ENCODE results near the gene PDZK1.

DNA sequence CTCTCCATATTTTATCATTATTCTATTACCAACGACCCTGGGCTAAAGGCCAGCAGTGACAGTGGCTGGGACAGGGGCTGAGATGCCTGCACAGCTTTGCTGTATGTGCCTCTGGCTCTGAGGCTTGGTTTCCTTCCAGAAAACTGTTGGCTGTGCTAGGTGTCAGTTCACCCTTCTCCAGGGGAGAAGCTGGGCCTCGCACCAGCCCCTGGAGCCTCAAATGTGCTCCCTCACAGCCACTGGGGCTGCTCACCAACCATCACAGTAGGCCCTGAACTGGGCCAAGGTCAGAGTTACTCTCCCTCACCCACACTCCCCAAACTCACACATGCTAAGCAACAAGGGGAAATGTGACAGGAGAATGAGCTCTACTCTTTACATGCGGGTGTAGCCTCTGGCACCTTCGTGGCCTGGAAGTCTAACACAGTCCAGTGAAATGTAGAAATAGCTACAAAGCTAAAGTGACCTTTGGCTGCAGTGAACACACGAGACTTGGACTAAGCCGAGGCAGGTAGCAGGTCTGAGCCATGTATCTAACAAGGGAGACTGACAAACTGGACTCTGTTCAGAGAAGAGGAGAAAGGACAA lies 7.5 kb upstream of the PDZK1 start:
- TF ChIP-seq TOX (CRISPR knock-in tag; IDR thresholded peaks at IDR 0.05; ENCODE audit: borderline replicate concordance): no peak
- TF ChIP-seq, protein P1, sequence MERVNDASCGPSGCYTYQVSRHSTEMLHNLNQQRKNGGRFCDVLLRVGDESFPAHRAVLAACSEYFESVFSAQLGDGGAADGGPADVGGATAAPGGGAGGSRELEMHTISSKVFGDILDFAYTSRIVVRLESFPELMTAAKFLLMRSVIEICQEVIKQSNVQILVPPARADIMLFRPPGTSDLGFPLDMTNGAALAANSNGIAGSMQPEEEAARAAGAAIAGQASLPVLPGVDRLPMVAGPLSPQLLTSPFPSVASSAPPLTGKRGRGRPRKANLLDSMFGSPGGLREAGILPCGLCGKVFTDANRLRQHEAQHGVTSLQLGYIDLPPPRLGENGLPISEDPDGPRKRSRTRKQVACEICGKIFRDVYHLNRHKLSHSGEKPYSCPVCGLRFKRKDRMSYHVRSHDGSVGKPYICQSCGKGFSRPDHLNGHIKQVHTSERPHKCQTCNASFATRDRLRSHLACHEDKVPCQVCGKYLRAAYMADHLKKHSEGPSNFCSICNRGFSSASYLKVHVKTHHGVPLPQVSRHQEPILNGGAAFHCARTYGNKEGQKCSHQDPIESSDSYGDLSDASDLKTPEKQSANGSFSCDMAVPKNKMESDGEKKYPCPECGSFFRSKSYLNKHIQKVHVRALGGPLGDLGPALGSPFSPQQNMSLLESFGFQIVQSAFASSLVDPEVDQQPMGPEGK (CRISPR knock-in tag; IDR thresholded peaks at IDR 0.05; ENCODE audit: borderline replicate concordance): no peak
- TF ChIP-seq ZFP3 (CRISPR knock-in tag; IDR thresholded peaks at IDR 0.05): no peak
- TF ChIP-seq, protein P2, sequence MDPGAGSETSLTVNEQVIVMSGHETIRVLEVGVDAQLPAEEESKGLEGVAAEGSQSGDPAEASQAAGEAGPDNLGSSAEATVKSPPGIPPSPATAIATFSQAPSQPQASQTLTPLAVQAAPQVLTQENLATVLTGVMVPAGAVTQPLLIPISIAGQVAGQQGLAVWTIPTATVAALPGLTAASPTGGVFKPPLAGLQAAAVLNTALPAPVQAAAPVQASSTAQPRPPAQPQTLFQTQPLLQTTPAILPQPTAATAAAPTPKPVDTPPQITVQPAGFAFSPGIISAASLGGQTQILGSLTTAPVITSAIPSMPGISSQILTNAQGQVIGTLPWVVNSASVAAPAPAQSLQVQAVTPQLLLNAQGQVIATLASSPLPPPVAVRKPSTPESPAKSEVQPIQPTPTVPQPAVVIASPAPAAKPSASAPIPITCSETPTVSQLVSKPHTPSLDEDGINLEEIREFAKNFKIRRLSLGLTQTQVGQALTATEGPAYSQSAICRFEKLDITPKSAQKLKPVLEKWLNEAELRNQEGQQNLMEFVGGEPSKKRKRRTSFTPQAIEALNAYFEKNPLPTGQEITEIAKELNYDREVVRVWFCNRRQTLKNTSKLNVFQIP (CRISPR knock-in tag; IDR thresholded peaks at IDR 0.05; ENCODE audit: borderline replicate concordance, low read depth): no peak
- TF ChIP-seq GLIS3 (CRISPR knock-in tag; IDR thresholded peaks at IDR 0.05): no peak
- no peak for TF ChIP-seq ZC3H10 (CRISPR knock-in tag; IDR thresholded peaks at IDR 0.05)
- TF ChIP-seq CSDC2 (CRISPR knock-in tag; IDR thresholded peaks at IDR 0.05): no peak
- no peak for TF ChIP-seq RARB (CRISPR knock-in tag; IDR thresholded peaks at IDR 0.05)
- TF ChIP-seq BACH2 (CRISPR knock-in tag; IDR thresholded peaks at IDR 0.05; ENCODE audit: borderline replicate concordance): no peak
- no peak for TF ChIP-seq OSR1 (CRISPR knock-in tag; IDR thresholded peaks at IDR 0.05)
- TF ChIP-seq, protein P3, sequence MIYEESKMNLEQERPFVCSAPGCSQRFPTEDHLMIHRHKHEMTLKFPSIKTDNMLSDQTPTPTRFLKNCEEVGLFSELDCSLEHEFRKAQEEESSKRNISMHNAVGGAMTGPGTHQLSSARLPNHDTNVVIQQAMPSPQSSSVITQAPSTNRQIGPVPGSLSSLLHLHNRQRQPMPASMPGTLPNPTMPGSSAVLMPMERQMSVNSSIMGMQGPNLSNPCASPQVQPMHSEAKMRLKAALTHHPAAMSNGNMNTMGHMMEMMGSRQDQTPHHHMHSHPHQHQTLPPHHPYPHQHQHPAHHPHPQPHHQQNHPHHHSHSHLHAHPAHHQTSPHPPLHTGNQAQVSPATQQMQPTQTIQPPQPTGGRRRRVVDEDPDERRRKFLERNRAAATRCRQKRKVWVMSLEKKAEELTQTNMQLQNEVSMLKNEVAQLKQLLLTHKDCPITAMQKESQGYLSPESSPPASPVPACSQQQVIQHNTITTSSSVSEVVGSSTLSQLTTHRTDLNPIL (CRISPR knock-in tag; IDR thresholded peaks at IDR 0.05; ENCODE audit: low read depth): no peak
- no peak for TF ChIP-seq PPARA (CRISPR knock-in tag; IDR thresholded peaks at IDR 0.05; ENCODE audit: borderline replicate concordance)
